ENCODE data around the gene RAB33A. TPM values are rescaled to one million over a fixed set of nuclear protein-coding genes. Genes with fewer than 3 reads are reported as not detected.

The RAB33A gene
- total and polyA plus RNA-seq, 2 donors (not counting 3 experiments of a cell fraction or from before 2014, with no cell fraction given): 0.91 to 1.6 TPM

DNA sequence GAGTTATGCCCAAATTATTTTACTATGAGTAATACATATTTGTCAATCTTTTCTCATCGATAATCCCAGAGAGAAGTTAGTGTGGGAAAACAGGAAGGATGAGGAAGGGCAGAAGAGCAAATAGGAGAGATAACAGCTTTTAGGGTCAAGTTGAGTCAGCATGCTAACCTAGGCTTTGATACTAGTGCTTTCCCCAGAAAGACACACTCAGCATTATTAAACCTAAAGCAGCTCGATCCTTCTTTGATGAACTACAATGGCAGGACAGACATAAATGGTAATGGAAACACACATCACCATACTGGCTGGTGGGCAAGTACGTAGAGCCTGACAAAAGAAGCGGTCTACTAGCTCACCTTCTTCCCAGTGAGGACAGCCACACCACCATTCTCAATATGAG is 26.6 kb upstream of the RAB33A start:
- FAIRE-seq: peak; percentile 26
- H4K20me1 ChIP-seq (replicated peaks; ENCODE audit: control insufficient read depth, extremely low read depth, insufficient read depth, low read length): no peaks in the 10 kb centered on the region
- no peaks in the 10 kb centered on the region for H3K27me3 ChIP-seq (ENCODE audit: control insufficient read depth in 2 of 2, insufficient read depth in 2 of 2, low read length in 2 of 2)
- intact Hi-C loops (cut with micrococcal nuclease): loop anchor here (1.0 kb wide), 1 partner anchor 19 kb away; no protein-coding TSS in a partner anchor
- H3K4me3 ChIP-seq (replicated peaks in 1 of 3; ENCODE audit: insufficient read depth in 1 of 3, low read depth in 1 of 3, low read length in 3 of 3): no peak overlapping the region
- ChIA-PET CTCF (no interaction called here), POLR2A (no interaction called here)
- dilution Hi-C loops (cut with MboI; ENCODE audit: extremely low pct_ligation_motif_present, low sequenced_read_pairs): no loop called here
- H3K9ac ChIP-seq (replicated peaks; ENCODE audit: extremely low read depth, insufficient read depth, low read length): no peak overlapping the region
- H3K36me3 ChIP-seq (ENCODE audit: control insufficient read depth in 2 of 2, extremely low read depth in 1 of 2, insufficient read depth in 2 of 2, low read length in 2 of 2): peaks cover 0 to 3% of the 10 kb centered on the region in 2 experiments
- BruUV-seq (replicated peaks): no TSS peak
- H3K4me2 ChIP-seq (ENCODE audit: insufficient read depth, low read length): no peak overlapping the region
- TF ChIP-seq FOS (IDR thresholded peaks at IDR 0.05; ENCODE audit: borderline replicate concordance, insufficient read depth, low read length): no peak
- TF ChIP-seq, protein P1, sequence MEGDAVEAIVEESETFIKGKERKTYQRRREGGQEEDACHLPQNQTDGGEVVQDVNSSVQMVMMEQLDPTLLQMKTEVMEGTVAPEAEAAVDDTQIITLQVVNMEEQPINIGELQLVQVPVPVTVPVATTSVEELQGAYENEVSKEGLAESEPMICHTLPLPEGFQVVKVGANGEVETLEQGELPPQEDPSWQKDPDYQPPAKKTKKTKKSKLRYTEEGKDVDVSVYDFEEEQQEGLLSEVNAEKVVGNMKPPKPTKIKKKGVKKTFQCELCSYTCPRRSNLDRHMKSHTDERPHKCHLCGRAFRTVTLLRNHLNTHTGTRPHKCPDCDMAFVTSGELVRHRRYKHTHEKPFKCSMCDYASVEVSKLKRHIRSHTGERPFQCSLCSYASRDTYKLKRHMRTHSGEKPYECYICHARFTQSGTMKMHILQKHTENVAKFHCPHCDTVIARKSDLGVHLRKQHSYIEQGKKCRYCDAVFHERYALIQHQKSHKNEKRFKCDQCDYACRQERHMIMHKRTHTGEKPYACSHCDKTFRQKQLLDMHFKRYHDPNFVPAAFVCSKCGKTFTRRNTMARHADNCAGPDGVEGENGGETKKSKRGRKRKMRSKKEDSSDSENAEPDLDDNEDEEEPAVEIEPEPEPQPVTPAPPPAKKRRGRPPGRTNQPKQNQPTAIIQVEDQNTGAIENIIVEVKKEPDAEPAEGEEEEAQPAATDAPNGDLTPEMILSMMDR (IDR thresholded peaks at IDR 0.05; ENCODE audit: extremely low read depth in 1 of 2, insufficient read depth in 1 of 2, low read depth in 1 of 2, low read length in 2 of 2): no peak
- no peak for TF ChIP-seq EZH2 (IDR thresholded peaks at IDR 0.05; ENCODE audit: borderline replicate concordance, low read depth, low read length, severe bottlenecking)
- TF ChIP-seq MYC (IDR thresholded peaks at IDR 0.05; ENCODE audit: low read depth, low read length): no peak
- no peak for TF ChIP-seq JUN (IDR thresholded peaks at IDR 0.05; ENCODE audit: borderline replicate concordance, insufficient read depth, insufficient read length, low read depth)
- no peak overlapping the region for H3K27ac ChIP-seq (ENCODE audit: insufficient read depth, low read depth, low read length)
- H2AFZ ChIP-seq (ENCODE audit: low read depth, low read length): no peak overlapping the region
- no peaks in the 10 kb centered on the region for H3K9me1 ChIP-seq (replicated peaks; ENCODE audit: control insufficient read depth, extremely low read depth, insufficient read depth, low read length)
- no peaks in the 10 kb centered on the region for H3K79me2 ChIP-seq (ENCODE audit: control insufficient read depth, insufficient read depth, low read length)
- no peaks in the 10 kb centered on the region for H3K4me1 ChIP-seq (ENCODE audit: control insufficient read depth, extremely low read depth, insufficient read depth, low read length)
- no peak for DNase-seq (ENCODE audit: low read depth, low spot score)
- no peaks in the 10 kb centered on the region for H3K9me3 ChIP-seq (replicated peaks; ENCODE audit: control insufficient read depth, insufficient read depth, low read length)

DNA sequence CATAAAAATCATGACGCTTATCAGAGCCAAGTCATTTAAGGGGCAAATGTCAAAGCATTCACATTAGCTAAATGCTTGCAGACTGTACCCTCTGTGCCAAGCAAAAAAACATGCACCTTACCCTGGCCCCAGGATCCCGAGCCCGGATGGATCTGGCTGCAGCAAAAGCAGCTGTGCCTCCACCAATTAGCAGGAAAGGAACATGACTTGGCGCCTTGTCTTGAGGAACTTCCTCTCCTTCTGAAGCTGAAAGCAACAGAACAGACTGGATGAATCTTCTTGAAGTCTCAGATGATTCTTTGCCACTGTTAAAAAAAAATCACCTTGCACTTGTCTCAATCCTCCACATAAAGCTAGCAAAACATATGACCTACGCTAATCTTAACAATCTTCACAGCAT is 24.1 kb upstream of the RAB33A start:
- FAIRE-seq (no peak), DNase-seq (ENCODE audit: low read depth, low spot score) (no peak)
- Histone ChIP-seq H3K9me3 (replicated peaks; ENCODE audit: control insufficient read depth, insufficient read depth, low read length) (no peaks in the 10 kb centered on the region), H3K36me3 (ENCODE audit: control insufficient read depth in 2 of 2, extremely low read depth in 1 of 2, insufficient read depth in 2 of 2, low read length in 2 of 2) (no peaks in the 10 kb centered on the region), H3K9ac (replicated peaks; ENCODE audit: extremely low read depth, insufficient read depth, low read length) (no peak overlapping the region), H3K4me1 (ENCODE audit: control insufficient read depth, extremely low read depth, insufficient read depth, low read length) (no peaks in the 10 kb centered on the region), H3K4me3 (replicated peaks in 1 of 3; ENCODE audit: insufficient read depth in 1 of 3, low read depth in 1 of 3, low read length in 3 of 3) (no peak overlapping the region), H2AFZ (ENCODE audit: low read depth, low read length) (no peak overlapping the region), H3K4me2 (ENCODE audit: insufficient read depth, low read length) (no peak overlapping the region), H4K20me1 (replicated peaks; ENCODE audit: control insufficient read depth, extremely low read depth, insufficient read depth, low read length) (no peaks in the 10 kb centered on the region), H3K79me2 (ENCODE audit: control insufficient read depth, insufficient read depth, low read length) (no peaks in the 10 kb centered on the region), H3K9me1 (replicated peaks; ENCODE audit: control insufficient read depth, extremely low read depth, insufficient read depth, low read length) (no peaks in the 10 kb centered on the region), H3K27me3 (ENCODE audit: control insufficient read depth in 2 of 2, insufficient read depth in 2 of 2, low read length in 2 of 2) (no peaks in the 10 kb centered on the region), H3K27ac (ENCODE audit: insufficient read depth, low read depth, low read length) (no peak overlapping the region)
- BruUV-seq (replicated peaks): no TSS peak
- POLR2A ChIA-PET: no interaction called here
- dilution Hi-C loops (cut with MboI; ENCODE audit: extremely low pct_ligation_motif_present, low sequenced_read_pairs): no loop called here
- intact Hi-C loops (cut with micrococcal nuclease): no loop called here
- CTCF ChIA-PET: interaction anchor here (0.7 kb wide), 1 partner anchor 87 kb away, joined by 3 read pairs; no protein-coding TSS in a partner anchor
- no peak for TF ChIP-seq EZH2 (IDR thresholded peaks at IDR 0.05; ENCODE audit: borderline replicate concordance, low read depth, low read length, severe bottlenecking)
- TF ChIP-seq, protein P2, sequence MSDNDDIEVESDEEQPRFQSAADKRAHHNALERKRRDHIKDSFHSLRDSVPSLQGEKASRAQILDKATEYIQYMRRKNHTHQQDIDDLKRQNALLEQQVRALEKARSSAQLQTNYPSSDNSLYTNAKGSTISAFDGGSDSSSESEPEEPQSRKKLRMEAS (IDR thresholded peaks at IDR 0.05; ENCODE audit: insufficient read depth, insufficient read length): no peak
- TF ChIP-seq FOS (IDR thresholded peaks at IDR 0.05; ENCODE audit: borderline replicate concordance, insufficient read depth, low read length): no peak
- TF ChIP-seq JUN (IDR thresholded peaks at IDR 0.05; ENCODE audit: borderline replicate concordance, insufficient read depth, insufficient read length, low read depth): no peak
- TF ChIP-seq GATA2 (IDR thresholded peaks at IDR 0.05; ENCODE audit: insufficient read depth, insufficient read length, low read depth, low read length): no peak
- TF ChIP-seq POLR2A (IDR thresholded peaks at IDR 0.05; ENCODE audit: low read depth, low read length): no peak
- TF ChIP-seq, protein P1 (IDR thresholded peaks at IDR 0.05; ENCODE audit: extremely low read depth in 1 of 2, insufficient read depth in 1 of 2, low read depth in 1 of 2, low read length in 2 of 2): no peak
- no peak for TF ChIP-seq MYC (IDR thresholded peaks at IDR 0.05; ENCODE audit: low read depth, low read length)
- TF ChIP-seq POLR2AphosphoS5 (IDR thresholded peaks at IDR 0.05; ENCODE audit: insufficient read depth, low read depth, low read length): no peak
